HG02943 (cell line): ENCODE measurements around the gene TTBK1.

Experiments used
- ATAC-seq: cut with Tn5 transposase; IDR thresholded peaks from one replicate; pipeline ENCODE4 v1.9.1; 2021; ENCODE audit warnings: mild to moderate bottlenecking, low read depth, moderate library complexity; ENCODE audit not compliant: unreplicated experiment

Gene TTBK1

DNA sequence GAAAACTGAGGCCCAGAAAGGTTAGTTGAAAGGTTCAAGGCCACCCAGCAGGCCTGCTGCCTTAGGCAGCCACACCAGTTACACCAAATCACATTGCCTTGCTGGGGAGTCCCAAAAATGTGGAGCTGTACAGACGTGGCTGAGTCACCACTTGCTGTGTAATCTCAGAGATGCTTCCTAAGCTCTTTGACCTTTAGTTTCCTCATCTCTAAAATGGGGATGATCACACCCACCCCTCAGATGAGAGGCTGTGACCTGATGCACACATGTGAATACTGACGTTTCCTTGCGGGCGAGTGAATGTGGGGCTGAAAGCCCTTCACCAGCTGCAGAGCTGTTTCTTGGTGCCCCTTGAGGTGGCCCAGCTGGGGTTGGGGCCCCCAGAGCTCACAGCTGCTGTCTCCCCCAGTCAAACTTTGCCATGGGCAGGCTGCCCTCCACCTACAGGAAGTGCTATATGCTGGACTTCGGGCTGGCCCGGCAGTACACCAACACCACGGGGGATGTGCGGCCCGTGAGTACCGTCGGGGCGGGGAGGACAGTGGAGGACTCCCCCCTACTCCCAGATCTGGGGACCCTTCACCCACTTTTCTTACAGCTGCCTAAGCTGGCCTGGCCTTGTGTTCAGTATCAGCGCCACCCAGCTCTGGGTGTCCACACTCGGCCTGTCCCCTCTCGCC, 11.0 kb downstream of the TTBK1 start:
- ATAC-seq = no peak

- ATAC-seq = no peak
Observed at GRCh38 chr6:43254846-43255245, 11.6 kb downstream of the TTBK1 start.

DNA sequence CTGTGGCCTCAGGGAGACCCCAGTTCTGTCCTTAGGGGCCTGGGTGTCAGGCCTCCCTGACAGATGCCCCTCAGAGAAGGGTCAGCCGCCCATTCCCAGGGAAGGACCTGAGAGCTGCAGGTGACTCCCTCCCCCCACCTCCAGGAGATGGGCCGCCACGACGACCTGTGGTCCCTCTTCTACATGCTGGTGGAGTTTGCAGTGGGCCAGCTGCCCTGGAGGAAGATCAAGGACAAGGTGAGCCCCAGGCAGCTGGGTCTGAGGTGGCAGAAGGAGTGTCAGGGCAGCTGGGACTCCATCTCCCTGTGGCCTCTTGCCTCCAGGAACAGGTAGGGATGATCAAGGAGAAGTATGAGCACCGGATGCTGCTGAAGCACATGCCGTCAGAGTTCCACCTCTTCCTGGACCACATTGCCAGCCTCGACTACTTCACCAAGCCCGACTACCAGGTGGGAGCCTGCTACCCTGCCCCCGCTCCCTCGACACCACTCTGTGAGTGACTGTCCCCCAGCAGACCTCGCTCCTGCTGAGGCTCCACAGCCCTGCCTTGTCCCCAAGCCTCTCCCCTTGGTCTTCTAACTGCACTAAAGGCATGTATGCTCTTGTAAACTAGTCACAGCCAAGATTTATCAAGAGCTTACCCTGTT, 12.2 kb downstream of the TTBK1 start:
- no peak for ATAC-seq

DNA sequence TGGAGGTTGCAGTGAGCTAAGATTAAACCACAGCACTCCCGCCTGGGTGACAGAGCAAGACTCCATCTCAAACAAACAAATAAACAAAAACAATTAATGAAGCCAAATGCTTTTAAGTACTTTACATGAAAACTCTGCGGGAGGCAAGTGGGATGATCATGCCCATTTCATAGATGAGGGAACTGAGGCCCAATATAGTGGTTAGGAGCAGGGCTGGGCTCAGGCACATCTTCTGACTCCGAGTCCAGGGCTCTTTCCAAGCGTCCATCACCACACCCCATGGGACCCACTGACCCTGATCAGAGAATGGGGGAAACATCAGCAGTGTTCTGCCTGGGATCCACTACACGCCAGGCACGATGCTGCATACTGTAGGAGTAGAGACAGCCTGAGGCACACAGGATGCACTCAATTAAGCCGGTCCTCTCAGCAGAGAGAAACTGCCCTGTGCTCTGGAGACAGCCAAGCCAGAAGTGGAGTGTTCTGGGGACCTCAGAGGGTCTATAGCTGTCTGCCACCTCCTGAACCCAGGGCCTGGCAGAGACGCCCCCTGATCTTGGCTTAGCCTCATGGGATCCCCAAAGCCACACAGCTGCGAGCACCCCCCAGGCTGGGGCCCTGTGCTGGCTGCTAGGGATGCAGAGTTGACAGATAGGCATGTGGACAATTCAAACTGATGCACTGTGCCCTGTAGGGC, 13.5 kb downstream of the TTBK1 start:
- ATAC-seq = no peak

DNA sequence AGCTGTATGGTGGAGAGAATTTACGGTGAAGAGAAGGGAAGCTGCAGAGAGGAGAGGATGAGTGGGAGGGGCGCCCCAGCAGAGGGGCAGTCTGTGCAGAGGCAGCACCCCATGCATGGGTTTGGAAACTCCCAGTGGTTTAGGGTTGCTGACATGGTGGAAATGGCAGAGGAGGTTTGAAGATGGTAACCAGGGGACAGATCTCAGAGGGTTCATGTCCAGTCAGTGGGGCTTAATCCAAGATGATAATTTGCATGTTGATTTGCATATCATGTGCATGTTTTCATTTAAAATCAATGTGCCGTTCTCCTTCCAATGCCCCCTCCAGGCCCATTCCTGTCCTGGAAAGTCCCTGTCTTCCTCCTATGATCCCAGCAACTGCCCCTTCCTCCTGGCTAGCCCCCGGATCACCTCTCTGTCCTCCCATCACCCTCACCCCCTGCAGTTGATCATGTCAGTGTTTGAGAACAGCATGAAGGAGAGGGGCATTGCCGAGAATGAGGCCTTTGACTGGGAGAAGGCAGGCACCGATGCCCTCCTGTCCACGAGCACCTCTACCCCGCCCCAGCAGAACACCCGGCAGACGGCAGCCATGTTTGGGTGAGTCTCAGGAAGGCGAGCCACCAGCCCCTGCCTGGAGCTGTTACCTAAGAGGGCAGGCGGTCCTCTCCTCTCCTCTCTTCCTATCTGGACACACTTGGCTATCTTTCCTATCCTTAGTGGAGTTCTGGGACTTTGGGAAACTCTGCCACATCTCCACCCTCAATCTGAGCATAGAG, 14.3 kb downstream of the TTBK1 start:
- no peak for ATAC-seq

GRCh38 chr6:43258180-43258579, 14.9 kb downstream of the TTBK1 start:
- no peak for ATAC-seq

DNA sequence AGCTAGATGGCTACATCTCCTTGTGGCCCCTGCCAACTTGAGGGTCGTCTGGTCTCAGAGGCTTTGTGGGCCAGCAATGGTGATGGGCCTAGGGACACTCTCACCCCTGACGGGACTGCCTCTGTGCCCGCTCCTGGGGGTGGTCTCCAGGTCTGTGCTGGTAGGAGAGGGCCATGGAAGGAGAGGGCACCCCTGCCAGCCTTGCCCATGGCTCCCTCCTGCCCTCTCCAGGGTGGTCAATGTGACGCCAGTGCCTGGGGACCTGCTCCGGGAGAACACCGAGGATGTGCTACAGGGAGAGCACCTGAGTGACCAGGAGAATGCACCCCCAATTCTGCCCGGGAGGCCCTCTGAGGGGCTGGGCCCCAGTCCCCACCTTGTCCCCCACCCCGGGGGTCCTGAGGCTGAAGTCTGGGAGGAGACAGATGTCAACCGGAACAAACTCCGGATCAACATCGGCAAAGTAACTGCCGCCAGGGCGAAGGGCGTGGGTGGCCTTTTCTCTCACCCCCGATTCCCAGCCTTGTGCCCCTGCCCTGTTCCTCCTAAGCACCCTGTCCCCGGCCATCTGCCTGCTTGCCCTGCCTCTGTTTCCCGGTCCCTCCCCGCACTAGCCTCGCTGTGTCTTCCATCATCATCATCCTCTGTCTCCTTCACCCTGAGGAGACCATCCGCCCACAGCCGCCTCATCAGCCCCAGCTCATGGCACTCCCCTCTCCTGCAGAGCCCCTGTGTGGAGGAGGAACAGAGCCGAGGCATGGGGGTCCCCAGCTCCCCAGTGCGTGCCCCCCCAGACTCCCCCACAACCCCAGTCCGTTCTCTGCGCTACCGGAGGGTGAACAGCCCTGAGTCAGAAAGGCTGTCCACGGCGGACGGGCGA, 15.8 kb downstream of the TTBK1 start:
- ATAC-seq = no peak

DNA sequence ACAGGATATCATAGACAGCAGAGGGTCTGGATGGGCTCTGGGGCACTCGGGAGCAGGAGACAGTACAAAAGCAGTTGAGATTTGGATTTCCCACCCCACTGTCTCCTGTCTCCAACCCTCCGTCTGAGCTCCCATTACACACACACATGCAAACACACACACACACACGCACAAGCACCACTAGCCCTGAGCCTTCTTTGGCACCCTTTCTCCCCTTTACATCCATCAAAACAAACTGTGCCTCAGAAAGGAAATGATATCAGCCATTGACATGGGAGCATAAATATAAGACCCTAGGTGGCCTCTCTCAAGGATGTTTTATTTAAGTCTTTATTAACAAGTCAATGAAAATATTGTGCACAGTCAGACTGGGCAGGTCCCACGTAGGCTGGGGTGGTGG, 17.5 kb downstream of the TTBK1 start:
- ATAC-seq = no peak

DNA sequence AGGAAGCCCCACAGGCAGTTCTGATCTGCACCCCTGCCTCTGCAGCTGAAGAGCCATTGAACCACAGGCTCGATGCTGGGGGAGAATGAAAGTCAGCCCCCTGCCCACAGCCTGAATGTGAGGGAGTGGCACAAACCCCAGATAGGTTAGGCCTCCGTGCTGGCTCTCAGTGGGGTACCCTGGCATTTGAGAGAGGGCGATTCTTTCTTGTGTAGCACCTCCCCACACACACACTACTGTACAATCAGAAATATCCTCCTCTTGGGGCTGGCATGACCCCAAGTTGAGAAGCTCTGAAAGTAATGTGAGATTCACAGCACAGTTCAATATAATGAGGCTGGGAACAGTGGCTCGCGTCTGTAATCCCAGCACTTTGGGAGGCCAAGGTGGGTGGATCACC, 17.9 kb downstream of the TTBK1 start:
- no peak for ATAC-seq

DNA sequence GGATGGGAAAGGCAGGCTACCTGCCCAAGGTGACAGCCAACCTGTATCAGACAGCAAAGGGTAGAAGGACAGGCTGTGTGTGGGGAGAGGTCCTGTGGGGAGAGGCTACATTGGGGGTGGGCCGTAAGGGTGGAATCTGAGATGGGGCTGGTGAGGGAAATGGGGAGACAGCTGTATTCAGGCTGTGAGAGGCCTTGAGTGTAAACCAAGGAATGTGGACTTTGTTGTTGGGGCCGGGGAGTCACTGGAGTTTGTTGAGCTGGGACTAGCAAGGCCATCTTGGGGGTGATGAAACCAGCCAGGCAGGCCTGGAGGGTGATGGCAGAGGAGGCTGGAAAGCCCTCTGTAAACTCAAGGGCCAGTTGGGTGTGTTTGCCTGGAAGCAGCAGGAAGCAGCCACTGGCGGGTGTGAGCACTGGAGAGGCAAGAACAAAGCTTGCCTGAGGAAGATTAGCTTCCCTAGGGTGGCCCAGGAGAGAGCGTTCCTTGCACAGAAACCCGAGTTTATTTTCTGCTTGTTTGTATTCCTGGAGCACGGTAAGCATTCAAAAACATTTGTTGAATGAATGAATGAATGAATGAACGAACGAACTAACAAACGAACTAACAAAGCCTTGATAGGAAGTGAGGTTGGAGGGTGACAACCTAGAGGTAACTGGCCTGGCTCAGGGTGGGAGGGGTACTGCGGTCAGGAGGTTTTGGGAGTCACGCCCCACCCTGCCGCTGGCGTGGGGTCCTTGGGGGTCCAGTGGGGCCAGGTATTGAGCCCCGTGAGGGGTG, 18.9 kb downstream of the TTBK1 start:
- no peak for ATAC-seq

GRCh38 chr6:43262780-43263313, 19.6 kb downstream of the TTBK1 start:
- no peak for ATAC-seq

GRCh38 chr6:43263314-43264178, 20.3 kb downstream of the TTBK1 start:
- ATAC-seq = no peak

GRCh38 chr6:43264599-43265145, 21.4 kb downstream of the TTBK1 start:
- no peak for ATAC-seq

DNA sequence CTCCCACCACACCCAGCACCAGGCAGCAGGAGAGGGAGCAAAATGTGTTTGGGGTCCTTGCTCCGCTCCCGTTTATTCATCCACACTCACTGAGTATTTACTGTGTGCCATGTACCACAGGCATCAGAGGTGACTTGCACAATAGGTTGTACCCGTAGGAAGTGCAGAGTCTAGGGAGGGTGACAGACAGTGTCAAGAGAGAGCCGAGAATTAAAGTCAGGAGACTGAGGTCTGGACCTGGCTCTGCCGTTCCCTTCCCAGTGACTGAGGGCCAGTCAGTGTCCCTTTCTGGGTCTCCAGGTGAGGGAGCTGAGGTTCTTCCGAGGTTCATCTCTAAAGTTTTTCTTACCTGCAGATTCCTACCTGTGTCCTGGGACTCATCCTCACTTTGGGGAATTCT, 22.3 kb downstream of the TTBK1 start:
- ATAC-seq = no peak

- ATAC-seq = no peak
Observed at GRCh38 chr6:43267619-43268354, 24.5 kb downstream of the TTBK1 start.

DNA sequence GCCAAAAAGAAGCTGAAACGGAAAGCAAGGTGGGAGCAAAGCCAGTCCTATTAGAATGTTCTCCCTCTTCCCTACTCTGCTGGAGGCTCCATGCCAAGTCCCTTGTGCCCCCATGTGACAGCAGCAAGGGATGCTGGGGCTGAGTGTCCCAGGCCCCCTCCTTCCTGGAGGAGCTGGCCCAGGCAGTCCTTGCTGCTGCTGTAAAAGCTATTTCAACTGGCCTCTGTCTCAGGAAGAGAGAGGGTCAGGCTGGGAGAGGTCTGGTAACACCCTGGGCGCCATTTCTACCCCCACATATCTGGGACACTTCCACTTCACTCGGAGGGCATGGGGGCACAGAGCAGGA, 25.0 kb downstream of the TTBK1 start:
- ATAC-seq = no peak

GRCh38 chr6:43268782-43269272, 25.5 kb downstream of the TTBK1 start:
- ATAC-seq = no peak
